Esophagus muscularis mucosa (tissue), 3 donors: ENCODE measurements around the gene LRMDA.

Experiments used
- POLR2AphosphoS5 ChIP-seq, 2 donors: sonication (generic); formaldehyde crosslinking; IDR thresholded peaks; one replicate each; pipeline ENCODE4 v1.6.1; 2017; ENCODE audit warnings: antibody characterized with exemption in 2 of 2
- TF ChIP-seq, protein P1 (sequence below), 3 experiments: fragments of 200-600 bp in 2 of 3; fragments of 450-650 bp in 1 of 3; sonication (generic) in 2 of 3; IDR thresholded peaks; one replicate each; pipeline ENCODE4 v1.5.1; 2017 to 2019; ENCODE audit warnings: antibody characterized with exemption in 3 of 3, mild to moderate bottlenecking in 2 of 3, moderate library complexity in 1 of 3

DNA sequence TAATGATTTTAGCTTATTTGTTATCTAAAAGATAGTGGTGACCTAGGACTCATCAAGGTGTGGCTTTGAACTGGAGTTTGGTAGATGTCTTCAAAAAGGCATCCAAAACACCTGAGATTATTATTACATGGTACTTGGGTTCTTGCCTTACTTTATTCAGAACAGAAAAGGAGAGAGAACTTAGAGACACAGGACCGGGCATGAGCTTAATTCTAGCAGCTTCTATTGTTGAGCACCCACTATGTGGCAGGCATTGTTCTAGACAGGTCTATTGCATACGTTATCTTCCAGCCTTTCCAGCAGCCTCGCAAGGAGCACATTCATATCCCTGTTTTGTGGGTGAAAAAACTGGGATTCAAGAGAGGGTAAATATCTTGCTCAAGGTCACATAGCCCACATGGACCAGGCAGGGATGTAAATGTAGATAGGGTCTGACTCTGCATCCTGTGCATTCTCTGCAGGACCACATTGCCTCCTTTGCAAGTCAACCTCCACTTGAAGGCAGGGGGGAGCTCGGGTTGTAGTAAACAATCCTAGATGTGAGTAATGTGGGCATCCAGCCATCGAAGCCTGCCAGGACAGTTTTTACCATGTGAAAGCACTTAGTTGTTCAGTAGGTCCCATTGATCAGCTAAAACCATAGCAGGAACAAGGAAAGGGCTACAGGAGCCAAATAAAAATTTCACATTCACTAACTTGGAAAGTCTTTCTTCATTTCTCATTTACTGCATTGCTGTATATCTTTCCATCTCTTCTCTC is 551.4 kb downstream of the LRMDA start:
- TF ChIP-seq, protein P1, sequence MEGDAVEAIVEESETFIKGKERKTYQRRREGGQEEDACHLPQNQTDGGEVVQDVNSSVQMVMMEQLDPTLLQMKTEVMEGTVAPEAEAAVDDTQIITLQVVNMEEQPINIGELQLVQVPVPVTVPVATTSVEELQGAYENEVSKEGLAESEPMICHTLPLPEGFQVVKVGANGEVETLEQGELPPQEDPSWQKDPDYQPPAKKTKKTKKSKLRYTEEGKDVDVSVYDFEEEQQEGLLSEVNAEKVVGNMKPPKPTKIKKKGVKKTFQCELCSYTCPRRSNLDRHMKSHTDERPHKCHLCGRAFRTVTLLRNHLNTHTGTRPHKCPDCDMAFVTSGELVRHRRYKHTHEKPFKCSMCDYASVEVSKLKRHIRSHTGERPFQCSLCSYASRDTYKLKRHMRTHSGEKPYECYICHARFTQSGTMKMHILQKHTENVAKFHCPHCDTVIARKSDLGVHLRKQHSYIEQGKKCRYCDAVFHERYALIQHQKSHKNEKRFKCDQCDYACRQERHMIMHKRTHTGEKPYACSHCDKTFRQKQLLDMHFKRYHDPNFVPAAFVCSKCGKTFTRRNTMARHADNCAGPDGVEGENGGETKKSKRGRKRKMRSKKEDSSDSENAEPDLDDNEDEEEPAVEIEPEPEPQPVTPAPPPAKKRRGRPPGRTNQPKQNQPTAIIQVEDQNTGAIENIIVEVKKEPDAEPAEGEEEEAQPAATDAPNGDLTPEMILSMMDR (IDR thresholded peaks at IDR 0.05), result no peak
- TF ChIP-seq POLR2AphosphoS5 (IDR thresholded peaks at IDR 0.05), result no peak
